GM18951 (cell line): ENCODE measurements around the gene SP7.
A peak's percentile ranks its signal among the peaks of the same experiment; 100 is the strongest.
"Not testable (repeated sequence)": the region's sequence is repeated elsewhere in the genome, so short reads cannot be mapped to it uniquely, and the experiment has no call there.

Experiments used
- POLR2A ChIP-seq: IDR thresholded peaks from 4 replicates; pipeline ENCODE4 v1.6.1; 2011; ENCODE audit warnings: mild to moderate bottlenecking; ENCODE audit not compliant: insufficient read length, insufficient read depth; ENCODE audit errors: extremely low read depth
- in situ Hi-C: fragments of 300-500 bp; cut with MboI; formaldehyde crosslinking; loops from one replicate; pipeline ENCODE4 v1.12.0; 2022; ENCODE audit warnings: low sequenced_read_pairs, mixed read lengths, inconsistent platforms; ENCODE audit not compliant: unreplicated experiment

SP7 gene

GRCh38 chr12:53336181-53336681, at the start of gene SP7:
SP7 (minus strand) TSS chr12:53336354; CDS start chr12:53335646, 708 bp downstream.
- in situ Hi-C loops = no loop called here
- TF ChIP-seq POLR2A = no peak

- TF ChIP-seq POLR2A = no peak
- in situ Hi-C loops = no loop called here
Observed at GRCh38 chr12:53383258-53383657, 47.1 kb upstream of the SP7 start.

- in situ Hi-C loops = no loop called here
- no peak for TF ChIP-seq POLR2A
Observed at GRCh38 chr12:53381731-53382630, 45.8 kb upstream of the SP7 start.

- TF ChIP-seq POLR2A = no peak
- in situ Hi-C loops = no loop called here
Observed at GRCh38 chr12:53380794-53381730, 44.9 kb upstream of the SP7 start.

GRCh38 chr12:53380104-53380793, 44.1 kb upstream of the SP7 start, which contains the start of gene SP1:
SP1 (plus strand) TSS chr12:53380176; CDS start chr12:53380292, 116 bp downstream.
- in situ Hi-C loops = no loop called here

GRCh38 chr12:53379389-53380103, 43.4 kb upstream of the SP7 start:
- in situ Hi-C loops = no loop called here
- peak; percentile 91 for TF ChIP-seq POLR2A

More at GRCh38 chr12:53380104-53380793, 44.1 kb upstream of the SP7 start, which contains the start of gene SP1:
- TF ChIP-seq POLR2A = peak; percentile 36

- in situ Hi-C loops = no loop called here
- TF ChIP-seq POLR2A = no peak
Observed at GRCh38 chr12:53378724-53379388, 42.7 kb upstream of the SP7 start.

GRCh38 chr12:53378222-53378621, 42.1 kb upstream of the SP7 start:
- TF ChIP-seq POLR2A = no peak

GRCh38 chr12:53376747-53377146, 40.6 kb upstream of the SP7 start:
- no peak for TF ChIP-seq POLR2A
- in situ Hi-C loops = no loop called here

More at GRCh38 chr12:53378222-53378621, 42.1 kb upstream of the SP7 start:
- in situ Hi-C loops = no loop called here

GRCh38 chr12:53374277-53374676, 38.1 kb upstream of the SP7 start:
- in situ Hi-C loops = not testable (repeated sequence)

- in situ Hi-C loops = not testable (repeated sequence)
Observed at GRCh38 chr12:53373554-53374133, 37.5 kb upstream of the SP7 start.
